HG03457 (cell line): ENCODE results near the gene THTPA.
"Not testable (repeated sequence)": the region's sequence is repeated elsewhere in the genome, so short reads cannot be mapped to it uniquely, and the experiment has no call there.

Experiments used
- ATAC-seq: cut with Tn5 transposase; IDR thresholded peaks from one replicate; pipeline ENCODE4 v1.9.1; 2021; ENCODE audit warnings: moderate number of reproducible peaks; ENCODE audit not compliant: unreplicated experiment

Gene THTPA

GRCh38 chr14:23582906-23583760 lies 27.1 kb downstream of the THTPA start:
- ATAC-seq, result no peak

GRCh38 chr14:23583761-23584526 lies 27.9 kb downstream of the THTPA start:
- ATAC-seq, result not testable (repeated sequence)

DNA sequence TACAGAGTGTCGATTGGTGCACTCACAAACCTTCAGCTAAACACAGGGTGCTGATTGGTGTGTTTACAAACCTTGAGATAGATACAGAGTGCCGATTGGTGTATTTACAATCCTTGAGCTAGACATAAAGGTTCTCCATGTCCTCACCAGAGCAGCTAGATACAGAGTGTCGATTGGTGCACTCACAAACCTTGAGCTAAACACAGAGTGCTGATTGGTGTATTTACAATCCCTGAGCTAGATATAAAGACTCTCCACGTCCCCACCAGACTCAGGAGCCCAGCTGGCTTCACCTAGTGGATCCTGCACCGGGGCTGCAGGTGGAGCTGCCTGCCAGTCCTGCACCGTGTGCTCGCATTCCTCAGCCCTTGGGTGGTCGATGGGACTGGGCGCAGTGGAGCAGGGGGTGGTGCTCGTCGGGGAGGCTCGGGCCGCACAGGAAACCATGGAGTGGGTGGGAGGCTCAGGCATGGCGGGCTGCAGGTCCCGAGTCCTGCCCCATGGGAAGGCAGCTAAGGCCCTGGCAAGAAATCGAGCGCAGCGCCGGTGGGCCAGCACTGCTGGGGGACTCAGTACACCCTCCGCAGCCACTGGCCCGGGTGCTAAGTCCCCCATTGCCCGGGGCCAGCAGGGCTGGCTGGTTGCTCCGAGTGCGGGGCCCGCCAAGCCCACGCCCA lies 28.6 kb downstream of the THTPA start:
- ATAC-seq, result not testable (repeated sequence)

DNA sequence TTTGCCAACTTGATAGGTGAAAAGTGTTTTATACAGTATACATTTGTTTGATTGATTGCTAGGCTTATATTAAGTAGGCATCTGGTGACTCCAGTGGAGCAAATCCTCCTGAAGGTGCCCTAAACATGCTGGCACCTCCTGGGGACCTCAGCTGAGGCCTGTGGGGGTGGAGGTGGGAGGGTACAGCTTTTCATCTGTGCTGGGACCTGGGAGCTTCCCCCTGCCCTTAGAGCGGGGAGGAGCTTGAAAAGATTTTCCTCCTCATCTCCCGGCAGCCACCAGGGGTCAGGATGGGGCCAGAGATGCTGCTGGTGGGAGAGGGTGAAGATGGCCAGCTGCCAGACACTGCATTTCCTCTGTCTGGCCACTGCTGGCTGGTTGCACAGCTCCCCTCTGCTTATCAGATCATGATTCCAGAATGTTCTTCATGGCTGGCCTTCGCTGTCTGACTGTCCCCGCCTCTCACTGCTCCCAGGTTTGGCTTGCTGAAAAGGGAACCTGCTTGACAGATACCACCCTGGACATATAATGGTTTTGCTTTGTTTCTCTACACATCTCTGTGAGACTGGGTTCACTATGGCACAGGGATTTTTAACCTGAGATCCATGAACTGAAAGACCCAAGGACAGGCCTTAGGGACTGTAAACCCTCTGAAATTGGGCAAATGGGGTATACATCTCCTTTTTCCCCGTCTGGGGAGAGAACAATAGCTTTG lies 33.0 kb downstream of the THTPA start:
- ATAC-seq, result peak; percentile 91

DNA sequence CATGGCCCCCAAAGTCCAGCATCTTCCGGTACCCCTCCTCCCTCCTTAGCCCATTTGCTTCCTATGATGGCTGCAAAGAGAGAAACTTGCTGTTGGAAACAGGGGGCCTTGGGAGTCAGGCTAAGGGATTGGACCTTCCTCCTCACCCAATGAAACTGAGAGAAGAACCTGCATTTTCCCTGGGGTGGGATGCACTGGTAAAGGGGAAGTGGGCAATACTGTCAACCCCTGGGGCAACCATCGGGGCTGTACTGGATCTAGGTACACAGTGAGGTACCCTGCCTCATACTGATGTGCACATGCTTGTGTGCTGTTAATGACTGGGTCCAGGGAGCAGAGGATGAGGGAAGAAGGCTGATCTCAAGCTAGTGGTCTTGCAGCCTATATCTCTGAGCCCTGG lies 33.5 kb downstream of the THTPA start:
- ATAC-seq, result no peak

DNA sequence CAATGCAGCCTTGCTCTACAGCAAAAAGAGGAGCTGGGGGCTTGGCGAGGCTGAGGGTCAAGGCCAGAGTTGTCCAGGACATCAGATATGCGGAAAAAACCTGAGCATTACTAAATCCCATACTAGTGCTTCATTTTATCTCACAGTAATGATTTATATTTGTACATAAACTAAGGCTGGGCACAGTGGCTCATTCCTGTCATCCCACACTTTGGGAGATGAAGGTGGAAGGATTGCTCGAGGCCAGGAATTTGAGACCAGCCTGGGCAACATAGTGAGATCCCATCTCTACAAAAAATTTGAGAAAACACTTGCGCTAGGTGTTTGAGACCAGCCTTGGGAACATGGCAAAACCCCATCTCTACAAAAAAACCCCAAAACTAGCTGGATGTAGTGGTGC lies 34.1 kb downstream of the THTPA start:
- ATAC-seq, result no peak

GRCh38 chr14:23594191-23594590 lies 38.1 kb downstream of the THTPA start:
- not testable (repeated sequence) for ATAC-seq

DNA sequence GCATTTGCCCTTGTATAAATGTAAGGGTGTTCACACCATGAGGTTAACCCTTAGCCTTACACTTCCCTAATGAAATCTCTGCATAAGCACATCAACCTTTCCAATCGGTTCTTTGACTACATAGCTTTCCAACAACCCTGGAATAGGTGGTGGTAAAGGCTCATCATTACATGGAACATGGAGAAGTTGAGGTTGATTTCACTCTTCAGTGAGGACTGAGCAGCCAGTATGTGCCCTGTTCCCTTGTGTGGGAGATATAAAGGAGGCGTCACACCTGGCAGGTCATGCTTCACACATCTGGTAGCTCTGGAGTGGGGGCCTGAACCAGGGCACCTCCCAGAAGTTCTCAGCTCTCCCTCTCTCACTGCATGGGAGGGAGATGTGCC lies 44.2 kb downstream of the THTPA start:
- no peak for ATAC-seq

DNA sequence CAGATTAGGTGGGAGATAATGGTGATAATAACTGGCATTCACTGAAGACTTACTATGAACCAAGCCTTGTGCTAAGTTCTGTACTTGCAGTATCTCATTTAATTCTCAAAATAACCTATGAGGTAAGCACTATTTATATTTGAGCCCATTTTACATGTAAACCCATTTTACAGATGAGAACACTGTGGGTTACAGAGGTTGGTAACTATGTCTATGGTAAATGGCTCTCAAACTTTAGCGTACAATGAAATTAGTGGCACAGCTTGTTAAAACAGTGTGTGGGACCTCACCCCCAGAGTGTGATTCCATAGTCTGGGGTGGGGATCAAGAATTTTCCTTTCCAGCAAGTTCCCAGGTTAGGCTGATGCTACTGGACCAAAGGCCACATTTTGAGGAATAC lies 44.7 kb downstream of the THTPA start:
- ATAC-seq, result no peak

DNA sequence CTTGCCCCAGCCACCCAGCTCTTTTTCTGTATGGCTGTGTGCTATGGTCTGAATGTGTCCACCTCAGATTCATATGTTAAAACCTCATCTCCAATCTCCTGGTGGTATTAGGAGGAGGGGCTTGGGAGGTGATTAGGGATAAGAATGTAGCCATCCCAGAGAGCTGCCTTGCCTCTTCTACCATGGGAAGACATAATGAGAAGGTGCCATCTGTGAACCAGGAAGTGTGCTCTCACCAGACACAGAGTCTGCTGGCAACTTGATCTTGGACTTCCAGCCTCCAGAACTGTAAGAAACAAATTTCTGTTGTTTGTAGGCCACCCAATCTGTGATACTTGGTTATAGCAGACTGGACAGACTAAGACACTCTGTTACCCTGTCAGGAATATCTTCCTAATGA lies 45.4 kb downstream of the THTPA start:
- no peak for ATAC-seq

- ATAC-seq, result no peak
These were observed 45.7 kb downstream of the THTPA start for GRCh38 chr14:23601845-23602180.

DNA sequence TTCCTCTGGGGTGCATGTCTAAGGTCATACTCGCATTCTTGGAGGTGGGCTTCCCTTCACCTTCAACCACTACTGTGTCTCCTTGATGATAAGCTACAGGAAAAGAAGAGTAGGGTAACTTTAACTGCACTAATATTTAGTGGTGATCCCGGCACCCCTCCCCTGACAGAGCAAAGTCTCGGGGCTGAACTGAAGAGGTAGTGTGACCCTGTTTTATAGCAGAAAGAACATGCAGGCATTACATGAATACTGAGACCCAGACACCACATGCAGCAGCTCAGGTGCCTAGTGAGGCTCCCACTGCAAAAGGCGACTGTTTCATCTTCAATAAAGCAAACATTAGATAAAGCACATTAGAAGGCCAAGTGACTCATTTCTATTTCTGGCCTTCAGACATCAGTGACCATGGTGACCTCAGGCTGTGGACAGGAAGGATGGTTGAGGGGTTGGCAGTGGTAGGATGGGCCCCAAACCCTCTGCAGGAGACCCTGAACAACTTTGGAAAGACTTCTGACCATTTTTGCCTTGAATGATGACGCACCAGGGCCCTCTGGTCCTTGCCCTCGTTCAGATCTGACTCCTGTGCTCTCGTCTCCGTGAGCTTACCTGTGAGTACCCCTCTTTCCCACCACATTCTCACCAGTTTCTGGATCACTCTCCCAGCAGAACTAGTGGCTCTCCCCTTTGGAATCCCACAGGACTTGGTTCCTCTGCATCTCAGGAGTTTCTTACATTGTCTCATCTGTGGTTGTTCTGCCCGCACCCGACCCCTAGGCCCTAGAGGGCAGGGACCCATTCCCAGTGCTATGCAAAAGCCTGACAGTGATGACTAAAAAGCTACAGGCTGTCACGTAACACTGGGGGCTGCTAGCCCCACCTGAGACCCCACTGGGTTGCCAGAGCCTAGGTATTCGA lies 46.4 kb downstream of the THTPA start:
- ATAC-seq, result no peak

DNA sequence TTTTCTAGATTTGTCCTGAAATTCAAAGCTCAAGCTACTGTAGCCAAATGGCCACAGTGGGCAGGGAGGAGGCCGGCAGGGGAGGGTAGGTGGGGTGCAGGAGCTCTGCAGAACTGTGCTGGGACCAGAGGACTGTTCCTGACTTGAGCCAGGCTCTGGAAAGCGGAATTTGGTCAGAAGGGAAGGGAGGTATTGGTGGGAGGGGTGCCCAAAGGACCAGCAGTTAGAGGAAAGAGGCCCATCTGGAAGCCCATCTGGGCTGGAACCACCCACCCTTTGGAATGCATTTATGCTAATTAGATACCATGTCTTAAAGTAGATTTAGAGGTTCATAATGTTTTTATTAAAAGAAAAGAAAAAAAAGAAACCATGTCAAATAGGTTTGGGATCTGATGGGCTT lies 47.0 kb downstream of the THTPA start:
- ATAC-seq, result no peak

GRCh38 chr14:23604148-23604547 lies 48.1 kb downstream of the THTPA start:
- no peak for ATAC-seq

DNA sequence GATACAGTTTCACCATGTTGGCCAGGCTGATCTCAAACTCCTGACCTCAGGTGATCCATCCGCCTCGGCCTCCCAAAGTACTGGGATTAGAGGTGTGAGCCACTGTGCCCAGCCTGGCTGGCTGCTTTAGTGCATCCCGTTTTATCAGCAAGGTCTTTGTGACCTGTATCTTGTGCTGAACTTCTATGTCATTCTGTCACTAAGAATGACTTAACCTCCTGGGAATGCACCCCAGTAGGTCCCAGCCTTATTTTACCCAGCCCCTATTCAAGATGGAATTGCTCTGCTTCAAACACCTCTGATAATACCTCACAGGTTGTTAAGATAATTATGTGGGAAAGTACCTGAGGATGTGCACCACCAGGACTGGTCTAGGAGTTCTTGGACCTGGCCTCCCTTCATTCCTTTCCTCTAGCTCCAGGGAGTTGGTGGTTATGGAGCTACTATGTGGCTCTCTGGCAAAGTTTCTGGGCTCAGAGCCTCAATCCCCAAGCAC lies 48.7 kb downstream of the THTPA start:
- no peak for ATAC-seq

DNA sequence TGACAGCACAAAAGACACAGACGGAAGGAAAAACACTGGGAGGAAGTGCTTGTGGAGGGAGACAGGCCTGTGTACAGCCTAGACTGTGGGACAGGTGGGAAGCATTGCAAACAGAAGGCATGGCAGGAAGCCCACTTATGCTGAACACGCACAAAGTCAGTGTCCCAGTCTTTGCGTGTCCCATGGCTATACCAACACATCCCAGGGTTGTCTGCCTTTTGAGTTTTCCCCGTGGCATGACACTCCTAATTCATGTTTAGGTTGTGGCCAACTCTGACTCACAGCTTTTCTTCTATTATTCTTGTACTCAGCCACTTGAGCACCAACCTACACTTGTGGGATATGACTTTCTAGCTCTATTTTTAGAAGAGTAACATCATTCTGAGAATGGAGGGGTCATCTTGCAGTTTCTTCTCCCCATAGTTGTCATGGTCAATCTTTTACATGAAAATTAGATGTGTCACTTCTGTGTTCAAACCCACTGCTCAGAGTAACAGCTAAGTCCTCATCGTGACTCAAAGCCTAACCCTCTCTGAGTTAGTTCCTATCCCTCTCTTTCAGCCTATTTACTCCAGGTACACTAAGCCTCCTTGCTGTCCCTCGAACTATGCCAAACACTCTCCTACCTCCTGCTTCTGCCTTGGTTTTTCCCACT lies 50.0 kb downstream of the THTPA start:
- peak; percentile 73 for ATAC-seq

GRCh38 chr14:23608454-23608853 lies 52.4 kb downstream of the THTPA start:
- no peak for ATAC-seq

GRCh38 chr14:23609001-23609400 lies 52.9 kb downstream of the THTPA start:
- ATAC-seq, result no peak

DNA sequence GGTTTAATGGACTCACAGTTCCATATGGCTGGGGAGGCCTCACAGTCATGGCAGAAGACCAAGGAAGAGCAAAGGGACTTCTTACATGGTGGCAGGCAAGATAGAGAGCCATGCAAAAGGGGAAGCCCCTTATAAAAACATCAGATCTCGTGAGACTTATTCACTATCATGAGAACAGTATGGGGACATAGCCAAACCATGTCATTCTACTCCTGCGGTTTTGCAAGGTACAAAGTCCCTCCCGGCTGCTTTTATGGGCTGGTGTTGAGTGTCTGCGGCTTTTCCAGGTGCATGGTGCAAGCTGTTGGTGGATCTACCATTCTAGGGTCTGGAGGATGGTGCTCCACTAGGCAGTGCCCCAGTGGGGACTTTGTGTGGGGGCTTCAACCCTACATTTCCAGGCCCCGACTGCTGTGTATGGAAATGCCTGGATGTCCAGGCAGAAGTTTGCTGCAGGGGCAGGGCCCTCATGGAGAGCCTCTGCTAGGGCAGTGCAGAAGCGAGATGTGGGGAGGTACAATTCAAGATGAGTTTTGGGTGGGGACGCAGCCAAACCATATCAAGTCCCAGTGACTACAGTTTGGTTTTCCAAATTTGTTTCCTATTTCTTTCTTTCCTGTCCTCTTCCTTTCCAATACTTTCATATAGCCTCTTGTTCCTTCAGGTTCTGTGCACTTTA lies 53.5 kb downstream of the THTPA start:
- not testable (repeated sequence) for ATAC-seq
